HEK293T (cell line): Measurements from ENCODE around the gene ECSCR.

ENCODE experiments used
- ARNT ChIP-seq: fragments of 450-650 bp; IDR thresholded peaks from 2 replicates; pipeline ENCODE4 v1.6.1; 2017; ENCODE audit warnings: mild to moderate bottlenecking
- ELF4 ChIP-seq: fragments of 450-650 bp; IDR thresholded peaks from 2 replicates; pipeline ENCODE4 v1.6.1; 2017; ENCODE audit warnings: antibody characterized with exemption
- FOXA1 ChIP-seq: fragments of 450-650 bp; IDR thresholded peaks from 2 replicates; pipeline ENCODE4 v1.6.1; 2016; ENCODE audit warnings: mild to moderate bottlenecking
- FOXK2 ChIP-seq: fragments of 450-650 bp; IDR thresholded peaks from 2 replicates; pipeline ENCODE4 v1.6.1; 2016; ENCODE audit warnings: mild to moderate bottlenecking
- L3MBTL2 ChIP-seq: fragments of 450-650 bp; conservative IDR thresholded peaks from 2 replicates; pipeline ENCODE4 v1.6.1; 2016; ENCODE audit warnings: mild to moderate bottlenecking
- LEF1 ChIP-seq: fragments of 450-650 bp; IDR thresholded peaks from 2 replicates; pipeline ENCODE4 v1.6.1; 2017; ENCODE audit warnings: mild to moderate bottlenecking, borderline replicate concordance
- NFRKB ChIP-seq: fragments of 450-650 bp; IDR thresholded peaks from 2 replicates; pipeline ENCODE4 v1.6.1; 2016; ENCODE audit warnings: mild to moderate bottlenecking, moderate library complexity
- SP1 ChIP-seq: fragments of 450-650 bp; IDR thresholded peaks from 2 replicates; pipeline ENCODE4 v1.6.1; 2017
- SUZ12 ChIP-seq: fragments of 450-650 bp; IDR thresholded peaks from 2 replicates; pipeline ENCODE4 v1.6.1; 2016; ENCODE audit warnings: mild to moderate bottlenecking

DNA sequence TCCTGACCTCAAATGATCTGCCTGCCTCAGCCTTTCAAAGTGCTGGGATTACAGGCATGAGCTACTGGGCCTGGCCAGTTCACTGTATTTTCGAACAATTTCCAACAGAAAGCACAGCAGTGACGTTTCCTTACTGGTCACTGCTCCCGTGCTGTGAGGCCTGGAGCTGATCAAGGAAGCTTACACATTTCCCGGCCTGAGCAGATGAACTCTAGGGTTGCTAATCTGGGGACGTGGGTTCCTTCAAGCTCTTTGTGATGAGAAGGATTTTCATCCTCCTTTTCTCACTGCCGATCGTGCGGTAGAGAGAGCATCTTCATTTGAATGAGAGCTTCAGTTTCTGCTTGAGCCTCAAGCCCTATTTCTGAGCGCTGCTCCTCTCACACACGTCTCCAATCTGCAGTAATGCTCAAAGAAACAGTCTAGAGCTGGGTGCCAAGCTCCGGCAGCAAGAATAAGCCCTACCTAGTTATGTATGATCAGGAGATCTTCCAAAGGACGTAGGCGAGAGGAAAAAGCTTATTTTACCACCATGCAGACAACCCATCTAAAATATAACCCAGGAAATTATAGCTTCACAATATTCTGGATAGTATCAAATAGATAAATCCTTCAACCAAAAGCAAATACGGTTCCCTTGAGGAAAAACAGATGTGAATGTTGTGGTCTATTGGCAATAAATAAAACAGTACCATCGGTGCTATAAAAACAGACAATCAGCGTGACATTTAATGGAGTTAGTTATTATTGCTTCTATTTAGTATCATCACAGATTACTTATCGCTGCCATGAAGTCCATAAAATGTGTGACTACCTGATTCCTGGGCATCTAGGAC lies 51.3 kb downstream of the ECSCR start:
- TF ChIP-seq SUZ12 (no peak), NFRKB (no peak), L3MBTL2 (no peak), ELF4 (no peak), ARNT (no peak), FOXA1 (no peak), SP1 (no peak), LEF1 (no peak), FOXK2 (no peak)
